Cardiac fibroblast (primary cell): ENCODE results near the gene SERPINA5.

Source experiments
- DNase-seq, 2 donors: peaks; one replicate each; pipeline versions ENCODE4 v3.0.0 to v3.0.0-alpha.2; 2010; ENCODE audit warnings: low read depth in 2 of 2
- H3K4me3 ChIP-seq, 2 donors: replicated peaks in 1 of 2; 1 replicate in 1 of 2; 2 replicates in 1 of 2; pipeline ENCODE4 v1.5.1; 2011; ENCODE audit warnings: low read depth in 2 of 2, low read length in 2 of 2, mild to moderate bottlenecking in 2 of 2, moderate library complexity in 1 of 2
- TF ChIP-seq, protein P1 (sequence below): IDR thresholded peaks from one replicate; pipeline ENCODE4 v1.5.1; 2011; ENCODE audit warnings: low read depth, mild to moderate bottlenecking, low read length, inconsistent platforms

Gene SERPINA5

GRCh38 chr14:94611179-94611578, 30.0 kb downstream of the SERPINA5 start:
- H3K4me3 ChIP-seq = no peak overlapping the region
- TF ChIP-seq, protein P1, sequence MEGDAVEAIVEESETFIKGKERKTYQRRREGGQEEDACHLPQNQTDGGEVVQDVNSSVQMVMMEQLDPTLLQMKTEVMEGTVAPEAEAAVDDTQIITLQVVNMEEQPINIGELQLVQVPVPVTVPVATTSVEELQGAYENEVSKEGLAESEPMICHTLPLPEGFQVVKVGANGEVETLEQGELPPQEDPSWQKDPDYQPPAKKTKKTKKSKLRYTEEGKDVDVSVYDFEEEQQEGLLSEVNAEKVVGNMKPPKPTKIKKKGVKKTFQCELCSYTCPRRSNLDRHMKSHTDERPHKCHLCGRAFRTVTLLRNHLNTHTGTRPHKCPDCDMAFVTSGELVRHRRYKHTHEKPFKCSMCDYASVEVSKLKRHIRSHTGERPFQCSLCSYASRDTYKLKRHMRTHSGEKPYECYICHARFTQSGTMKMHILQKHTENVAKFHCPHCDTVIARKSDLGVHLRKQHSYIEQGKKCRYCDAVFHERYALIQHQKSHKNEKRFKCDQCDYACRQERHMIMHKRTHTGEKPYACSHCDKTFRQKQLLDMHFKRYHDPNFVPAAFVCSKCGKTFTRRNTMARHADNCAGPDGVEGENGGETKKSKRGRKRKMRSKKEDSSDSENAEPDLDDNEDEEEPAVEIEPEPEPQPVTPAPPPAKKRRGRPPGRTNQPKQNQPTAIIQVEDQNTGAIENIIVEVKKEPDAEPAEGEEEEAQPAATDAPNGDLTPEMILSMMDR = no peak
- DNase-seq = no peak

DNA sequence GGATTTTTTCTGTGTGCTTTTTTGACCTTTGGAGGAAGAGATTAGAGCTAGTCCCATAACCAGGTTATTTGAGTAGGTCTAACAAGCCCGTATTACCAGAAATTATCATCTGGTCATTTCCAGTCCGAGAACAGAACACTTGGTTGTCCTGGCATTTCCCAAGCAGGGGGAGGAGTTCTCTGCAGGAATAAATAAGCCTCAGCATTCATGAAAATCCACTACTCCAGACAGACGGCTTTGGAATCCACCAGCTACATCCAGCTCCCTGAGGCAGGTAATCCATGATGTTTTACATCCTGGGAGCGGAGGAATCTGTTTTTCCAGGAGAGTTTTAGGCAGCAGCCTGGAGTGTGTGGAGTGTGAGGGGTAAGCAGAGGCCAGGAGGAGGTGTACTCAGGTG, 30.9 kb downstream of the SERPINA5 start, which contains the start of gene SERPINA3:
SERPINA3 (plus strand) TSS at position 218 of the 400 bp plus-strand sequence. CDS start 2,051 bp downstream, outside the sequence.
- DNase-seq = peak; percentile 46 to 84
- H3K4me3 ChIP-seq = peak within 1 kb of the TSS in 1 of 2 donors; percentile 32
- TF ChIP-seq, protein P1 = no peak

DNA sequence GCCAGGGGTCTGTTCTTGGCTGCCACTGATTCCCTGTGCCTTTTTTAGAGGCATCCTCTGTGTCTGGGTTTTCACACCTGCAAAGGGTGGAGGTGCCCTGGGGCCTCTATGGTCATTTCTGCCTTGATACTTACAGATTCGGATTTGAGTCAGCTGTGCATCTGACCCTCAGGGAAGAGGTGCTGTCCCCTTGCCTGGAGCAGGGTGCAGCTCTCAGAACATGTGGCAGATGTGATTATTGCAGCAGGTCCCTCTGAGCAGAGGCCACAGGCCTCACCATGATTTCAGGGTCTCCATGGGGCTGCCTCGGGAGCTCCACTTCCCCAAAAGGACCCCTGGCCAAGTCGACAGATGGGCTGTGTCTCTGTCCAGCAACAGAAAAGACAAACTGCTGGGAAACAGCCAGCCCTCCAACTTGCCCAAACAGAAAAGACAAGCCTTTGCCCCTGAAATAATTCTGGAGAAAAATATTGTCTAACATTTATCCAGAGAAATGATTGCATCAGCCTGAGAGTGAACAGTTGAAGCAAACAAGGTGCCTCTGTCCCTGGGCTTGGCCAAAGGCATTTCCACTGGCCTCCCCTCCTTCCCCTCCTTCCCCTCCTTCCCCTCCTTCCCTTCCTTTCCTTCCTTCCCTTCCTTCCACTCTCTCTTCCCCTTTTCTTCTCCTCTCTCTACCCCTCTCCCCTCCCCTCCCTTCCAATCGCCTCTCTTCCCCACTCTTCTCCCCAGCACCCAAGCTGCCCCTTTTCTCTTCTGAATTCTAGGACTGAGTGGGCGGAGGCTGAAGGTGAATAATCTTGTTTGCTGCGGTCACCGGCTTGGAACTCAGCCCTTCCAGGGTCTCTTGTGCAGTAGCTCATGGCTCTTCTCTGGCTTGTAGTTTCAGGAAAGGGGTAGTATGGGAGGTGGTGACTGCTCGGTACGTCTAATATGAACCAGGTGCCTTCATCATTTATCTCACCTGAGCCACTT, 31.6 kb downstream of the SERPINA5 start:
- peak in 1 of 2 donors; percentile 65 for DNase-seq
- TF ChIP-seq, protein P1 = no peak
- peak overlapping the region in 1 of 2 donors; percentile 32 for H3K4me3 ChIP-seq

GRCh38 chr14:94613720-94614644, 32.8 kb downstream of the SERPINA5 start:
- no peak for DNase-seq
- TF ChIP-seq, protein P1 = no peak
- H3K4me3 ChIP-seq = no peak overlapping the region

DNA sequence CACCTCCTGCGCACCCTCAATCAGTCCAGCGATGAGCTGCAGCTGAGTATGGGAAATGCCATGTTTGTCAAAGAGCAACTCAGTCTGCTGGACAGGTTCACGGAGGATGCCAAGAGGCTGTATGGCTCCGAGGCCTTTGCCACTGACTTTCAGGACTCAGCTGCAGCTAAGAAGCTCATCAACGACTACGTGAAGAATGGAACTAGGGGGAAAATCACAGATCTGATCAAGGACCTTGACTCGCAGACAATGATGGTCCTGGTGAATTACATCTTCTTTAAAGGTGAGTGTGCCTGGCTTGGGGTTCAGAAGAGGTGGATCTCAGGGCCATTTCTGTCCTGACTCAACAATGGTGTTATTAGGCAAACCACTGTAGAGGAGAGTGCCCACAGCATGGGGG, 33.6 kb downstream of the SERPINA5 start:
- no peak for DNase-seq
- H3K4me3 ChIP-seq = no peak overlapping the region
- TF ChIP-seq, protein P1 = no peak

GRCh38 chr14:94615254-94615653, 34.0 kb downstream of the SERPINA5 start:
- DNase-seq = no peak
- no peak overlapping the region for H3K4me3 ChIP-seq
- TF ChIP-seq, protein P1 = no peak
